WTC11 (cell line): ENCODE data around the gene PRR14.

ENCODE experiments used
- ATF2 ChIP-seq: sonication (generic); formaldehyde crosslinking; IDR thresholded peaks from 2 replicates; pipeline ENCODE4 v1.8.1; 2022; ENCODE audit warnings: low read depth, missing genetic modification reagents, borderline replicate concordance
- ATF3 ChIP-seq: sonication (generic); formaldehyde crosslinking; conservative IDR thresholded peaks from 2 replicates; pipeline ENCODE4 v1.8.1; 2022; ENCODE audit warnings: mild to moderate bottlenecking, missing genetic modification reagents
- CREB1 ChIP-seq: sonication (generic); formaldehyde crosslinking; IDR thresholded peaks from 2 replicates; pipeline ENCODE4 v1.8.0; 2023; ENCODE audit warnings: mild to moderate bottlenecking, missing genetic modification reagents
- CTCF ChIP-seq: fragments of 200-600 bp; IDR thresholded peaks from 2 replicates; pipeline ENCODE4 v1.8.0; 2022; ENCODE audit warnings: antibody characterized with exemption
- E2F5 ChIP-seq: sonication (generic); formaldehyde crosslinking; IDR thresholded peaks from 2 replicates; pipeline ENCODE4 v1.8.1; 2022; ENCODE audit warnings: mild to moderate bottlenecking, moderate library complexity, missing genetic modification reagents
- FOXP1 ChIP-seq: sonication (generic); formaldehyde crosslinking; IDR thresholded peaks from 2 replicates; pipeline ENCODE4 v1.8.0; 2022; ENCODE audit warnings: missing genetic modification reagents, mild to moderate bottlenecking, moderate library complexity, borderline replicate concordance
- JUN ChIP-seq: sonication (generic); formaldehyde crosslinking; IDR thresholded peaks from 2 replicates; pipeline ENCODE4 v1.8.0; 2023; ENCODE audit warnings: mild to moderate bottlenecking, missing genetic modification reagents
- MXD4 ChIP-seq: fragments of 250-450 bp; sonication (Bioruptor Pico); IDR thresholded peaks from 2 replicates; pipeline ENCODE4 v1.8.0; 2021; ENCODE audit warnings: mild to moderate bottlenecking, moderate library complexity, borderline replicate concordance
- NR1H2 ChIP-seq: sonication (generic); formaldehyde crosslinking; IDR thresholded peaks from 2 replicates; pipeline ENCODE4 v1.9.0; 2021; ENCODE audit warnings: mild to moderate bottlenecking, moderate library complexity, missing genetic modification reagents
- STAT6 ChIP-seq: sonication (generic); formaldehyde crosslinking; conservative IDR thresholded peaks from 2 replicates; pipeline ENCODE4 v1.8.1; 2023; ENCODE audit warnings: mild to moderate bottlenecking, low read depth, missing genetic modification reagents, moderate library complexity
- TCF7 ChIP-seq: sonication (generic); formaldehyde crosslinking; IDR thresholded peaks from 2 replicates; pipeline ENCODE4 v1.8.0; 2022; ENCODE audit warnings: mild to moderate bottlenecking, low read depth, missing genetic modification reagents, moderate library complexity
- TP53 ChIP-seq: sonication (generic); formaldehyde crosslinking; IDR thresholded peaks from 2 replicates; pipeline ENCODE4 v1.8.1; 2023; ENCODE audit warnings: mild to moderate bottlenecking, missing genetic modification reagents
- USF2 ChIP-seq: sonication (generic); formaldehyde crosslinking; IDR thresholded peaks from 2 replicates; pipeline ENCODE4 v1.8.1; 2023; ENCODE audit warnings: mild to moderate bottlenecking, missing genetic modification reagents, moderate library complexity

- TF ChIP-seq CTCF (no peak), ATF2 (CRISPR knock-in tag) (no peak), CREB1 (CRISPR knock-in tag) (no peak), MXD4 (no peak), TCF7 (CRISPR knock-in tag) (no peak), FOXP1 (CRISPR knock-in tag) (no peak), E2F5 (no peak), JUN (CRISPR knock-in tag) (no peak), STAT6 (CRISPR knock-in tag) (no peak), NR1H2 (CRISPR knock-in tag) (no peak), USF2 (CRISPR knock-in tag) (no peak), ATF3 (CRISPR knock-in tag) (no peak), TP53 (CRISPR knock-in tag) (no peak)
These were observed 44.4 kb downstream of the PRR14 start for GRCh38 chr16:30694926-30695693.
